Liver (tissue), 9 donors: ENCODE measurements around the gene GPR68. TPM values are rescaled to one million over a fixed set of nuclear protein-coding genes. Genes with fewer than 3 reads are reported as not detected.

Experiments used
- DNase-seq: peaks from one replicate; pipeline ENCODE4 v3.0.0-alpha.2; 2017; ENCODE audit warnings: low spot score
- H3K27ac ChIP-seq, 2 donors: one replicate each; pipeline ENCODE4 v1.7.0; 2013; ENCODE audit warnings: inconsistent platforms in 2 of 2, low read length in 2 of 2, control low read depth in 1 of 2, low read depth in 1 of 2, mild to moderate bottlenecking in 1 of 2
- H3K27me3 ChIP-seq, 4 donors: one replicate each; pipeline versions ENCODE4 v1.6.1 to v1.7.0; 2013; ENCODE audit warnings: low read length in 3 of 4, inconsistent platforms in 1 of 4, mild to moderate bottlenecking in 1 of 4, moderate library complexity in 1 of 4; ENCODE audit not compliant: control insufficient read depth in 4 of 4, insufficient read depth in 4 of 4
- H3K36me3 ChIP-seq, 4 donors: one replicate each; pipeline versions ENCODE4 v1.6.1 to v1.7.0; 2013; ENCODE audit warnings: low read length in 3 of 4, mild to moderate bottlenecking in 3 of 4, low read depth in 1 of 4, moderate library complexity in 1 of 4; ENCODE audit not compliant: control insufficient read depth in 4 of 4, insufficient read depth in 3 of 4
- H3K4me1 ChIP-seq, 4 donors: one replicate each; pipeline versions ENCODE4 v1.6.1 to v1.7.0; 2013; ENCODE audit warnings: low read length in 3 of 4, mild to moderate bottlenecking in 3 of 4, moderate library complexity in 1 of 4; ENCODE audit not compliant: control insufficient read depth in 4 of 4, insufficient read depth in 4 of 4
- H3K4me3 ChIP-seq, 3 donors: one replicate each; pipeline versions ENCODE4 v1.6.1 to v1.7.0; 2013; ENCODE audit warnings: low read length in 3 of 3, control low read depth in 1 of 3, low read depth in 1 of 3, mild to moderate bottlenecking in 1 of 3
- H3K9ac ChIP-seq, 2 donors: one replicate each; pipeline ENCODE4 v1.7.0; 2013; ENCODE audit warnings: low read length in 2 of 2, mild to moderate bottlenecking in 2 of 2, moderate library complexity in 2 of 2, control low read depth in 1 of 2, low read depth in 1 of 2
- H3K9me3 ChIP-seq, 4 donors: one replicate each; pipeline versions ENCODE4 v1.6.1 to v1.7.0; 2013; ENCODE audit warnings: low read length in 3 of 4; ENCODE audit not compliant: control insufficient read depth in 4 of 4
- EGR1 ChIP-seq, 2 donors: IDR thresholded peaks; 2 replicates each; pipeline ENCODE4 v1.6.1; 2016 to 2018; ENCODE audit warnings: antibody characterized with exemption in 2 of 2, low read depth in 2 of 2
- FOXA1 ChIP-seq: IDR thresholded peaks from 2 replicates; pipeline ENCODE4 v1.6.1; 2016; ENCODE audit warnings: antibody characterized with exemption
- FOXA2 ChIP-seq: IDR thresholded peaks from 2 replicates; pipeline ENCODE4 v1.6.1; 2016; ENCODE audit warnings: antibody characterized with exemption
- GABPA ChIP-seq, 2 donors: IDR thresholded peaks in 1 of 2; conservative IDR thresholded peaks in 1 of 2; 2 replicates each; pipeline ENCODE4 v1.6.1; 2016; ENCODE audit warnings: antibody characterized with exemption in 2 of 2, mild to moderate bottlenecking in 1 of 2, moderate library complexity in 1 of 2
- HNF4A ChIP-seq, 2 donors: conservative IDR thresholded peaks; 2 replicates each; pipeline ENCODE4 v1.6.1; 2016; ENCODE audit warnings: antibody characterized with exemption in 2 of 2, mild to moderate bottlenecking in 2 of 2
- HNF4G ChIP-seq: IDR thresholded peaks from 2 replicates; pipeline ENCODE4 v1.6.1; 2016; ENCODE audit warnings: antibody characterized with exemption
- JUND ChIP-seq, 2 donors: IDR thresholded peaks; 2 replicates each; pipeline ENCODE4 v1.6.1; 2016; ENCODE audit warnings: antibody characterized with exemption in 2 of 2
- NR2F2 ChIP-seq: IDR thresholded peaks from 2 replicates; pipeline ENCODE4 v1.6.1; 2016; ENCODE audit warnings: antibody characterized with exemption
- RAD21 ChIP-seq, 2 donors: IDR thresholded peaks; 2 replicates each; pipeline ENCODE4 v1.6.1; 2016; ENCODE audit warnings: antibody characterized with exemption in 2 of 2, mild to moderate bottlenecking in 2 of 2
- RXRA ChIP-seq, 2 donors: IDR thresholded peaks; 2 replicates each; pipeline ENCODE4 v1.6.1; 2017 to 2018; ENCODE audit warnings: antibody characterized with exemption in 2 of 2, mild to moderate bottlenecking in 1 of 2
- SP1 ChIP-seq: IDR thresholded peaks from 2 replicates; pipeline ENCODE4 v1.6.1; 2018; ENCODE audit warnings: antibody characterized with exemption, mild to moderate bottlenecking
- TAF1 ChIP-seq: conservative IDR thresholded peaks from 2 replicates; pipeline ENCODE4 v1.6.1; 2016; ENCODE audit warnings: antibody characterized with exemption, mild to moderate bottlenecking
- YY1 ChIP-seq: IDR thresholded peaks from 2 replicates; pipeline ENCODE4 v1.6.1; 2016; ENCODE audit warnings: antibody characterized with exemption, mild to moderate bottlenecking
- WGBS: extraction: QIAGEN DNeasy Blood & Tissue Kit; methylation state at CpG from one replicate; pipeline ENCODE4 v1.1.7; 2013; 5-methylcytosine and 5-hydroxymethylcytosine counted together
- polyA plus RNA-seq, 2 donors: library from polyadenylated mRNA; stranded (reverse) in 1 of 2; unstranded in 1 of 2; fragments of 200-250 nt in 1 of 2; fragments of >200 nt in 1 of 2; fragmentation: Nextera tagmentation in 1 of 2; extraction: Ambion mirVana in 1 of 2; gene quantifications; one replicate each; pipeline versions ENCODE4 v1.2.1 to v1.2.3, GENCODE V29; 2013 to 2015
- total RNA-seq, 2 donors: library from RNA; depleted of rRNA; stranded (reverse); fragments of >200 nt; gene quantifications; one replicate each; pipeline ENCODE4 v1.2.3, GENCODE V29; 2014
- TF ChIP-seq, protein P1 (sequence below): IDR thresholded peaks from 2 replicates; pipeline ENCODE4 v1.6.1; 2016; ENCODE audit warnings: antibody characterized with exemption
- TF ChIP-seq, protein P2 (sequence below): IDR thresholded peaks from 2 replicates; pipeline ENCODE4 v1.6.1; 2016; ENCODE audit warnings: antibody characterized with exemption
- TF ChIP-seq, protein P3 (sequence below): IDR thresholded peaks from 2 replicates; pipeline ENCODE4 v1.6.1; 2016; ENCODE audit warnings: antibody characterized with exemption
- TF ChIP-seq, protein P4 (sequence below): IDR thresholded peaks from 2 replicates; pipeline ENCODE4 v1.6.1; 2016; ENCODE audit warnings: antibody characterized with exemption, mild to moderate bottlenecking
- TF ChIP-seq, protein P5 (sequence below): fragments of 150-350 bp; IDR thresholded peaks from 2 replicates; pipeline ENCODE4 v1.5.1; 2017; ENCODE audit warnings: improper control_type of control experiment, low read depth, low read length; ENCODE audit not compliant: missing input control
- donor health status: healthy.
- donor health status: healthy.
- donor health status: healthy.
- donor health status: healthy.
- donor health status: healthy.

GPR68 gene
- total and polyA plus RNA-seq, 4 donors: 0.17 to 0.37 (median 0.33) TPM; not detected in 1

DNA sequence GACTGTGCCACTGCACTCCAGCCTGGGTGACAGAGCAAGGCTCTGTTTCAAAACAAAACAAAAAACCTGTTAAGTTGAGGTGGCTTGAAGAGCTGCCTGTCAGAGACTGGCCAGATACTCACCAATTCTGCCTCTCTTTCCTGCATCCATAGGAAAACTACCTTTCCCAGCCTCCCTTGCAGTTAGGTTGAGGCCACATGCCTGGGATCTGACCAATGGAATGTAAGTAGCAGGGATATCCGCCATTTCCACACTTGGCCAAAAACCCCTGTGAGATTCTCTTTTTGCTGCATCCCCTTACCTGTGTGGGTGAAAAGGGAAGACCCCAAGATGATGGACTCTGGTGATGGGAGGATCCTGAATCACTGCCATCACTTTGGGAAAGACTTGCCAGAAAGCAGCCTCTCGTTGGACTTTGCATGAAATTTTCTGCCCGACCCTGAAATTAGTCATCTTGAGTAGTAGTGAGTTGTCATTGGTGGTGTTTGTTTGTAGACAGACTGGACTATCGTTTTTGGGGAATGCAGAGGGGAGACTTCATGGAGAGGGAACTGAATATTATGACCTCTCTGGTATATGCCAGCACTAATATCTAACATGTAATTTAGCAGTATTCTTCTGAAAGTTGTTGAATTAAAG is 14.0 kb downstream of the GPR68 start:
- Histone ChIP-seq H3K27ac (no peak overlapping the region), H3K4me3 (no peak overlapping the region), H3K4me1 (no peaks in the 10 kb centered on the region), H3K9ac (no peak overlapping the region), H3K27me3 (no peaks in the 10 kb centered on the region), H3K36me3 (peaks cover 0 to 11% (median 2%) of the 10 kb centered on the region in 4 donors), H3K9me3 (peaks cover 0 to 5% (median 2%) of the 10 kb centered on the region in 4 donors)
- no peak for DNase-seq
- TF ChIP-seq SP1 (no peak), TAF1 (no peak), GABPA (IDR thresholded peaks at IDR 0.05 in 1 of 2, conservative IDR thresholded peaks at IDR 0.05 in 1 of 2) (no peak), FOXA2 (no peak), RAD21 (IDR thresholded peaks at IDR 0.05) (no peak), FOXA1 (no peak), HNF4G (no peak), NR2F2 (no peak), HNF4A (conservative IDR thresholded peaks at IDR 0.05) (no peak), EGR1 (IDR thresholded peaks at IDR 0.05; ENCODE audit: low read depth in 2 of 2) (no peak), RXRA (IDR thresholded peaks at IDR 0.05) (no peak), JUND (IDR thresholded peaks at IDR 0.05) (no peak), YY1 (no peak)
- TF ChIP-seq, protein P1, sequence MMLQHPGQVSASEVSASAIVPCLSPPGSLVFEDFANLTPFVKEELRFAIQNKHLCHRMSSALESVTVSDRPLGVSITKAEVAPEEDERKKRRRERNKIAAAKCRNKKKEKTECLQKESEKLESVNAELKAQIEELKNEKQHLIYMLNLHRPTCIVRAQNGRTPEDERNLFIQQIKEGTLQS: no peak
- TF ChIP-seq, protein P2, sequence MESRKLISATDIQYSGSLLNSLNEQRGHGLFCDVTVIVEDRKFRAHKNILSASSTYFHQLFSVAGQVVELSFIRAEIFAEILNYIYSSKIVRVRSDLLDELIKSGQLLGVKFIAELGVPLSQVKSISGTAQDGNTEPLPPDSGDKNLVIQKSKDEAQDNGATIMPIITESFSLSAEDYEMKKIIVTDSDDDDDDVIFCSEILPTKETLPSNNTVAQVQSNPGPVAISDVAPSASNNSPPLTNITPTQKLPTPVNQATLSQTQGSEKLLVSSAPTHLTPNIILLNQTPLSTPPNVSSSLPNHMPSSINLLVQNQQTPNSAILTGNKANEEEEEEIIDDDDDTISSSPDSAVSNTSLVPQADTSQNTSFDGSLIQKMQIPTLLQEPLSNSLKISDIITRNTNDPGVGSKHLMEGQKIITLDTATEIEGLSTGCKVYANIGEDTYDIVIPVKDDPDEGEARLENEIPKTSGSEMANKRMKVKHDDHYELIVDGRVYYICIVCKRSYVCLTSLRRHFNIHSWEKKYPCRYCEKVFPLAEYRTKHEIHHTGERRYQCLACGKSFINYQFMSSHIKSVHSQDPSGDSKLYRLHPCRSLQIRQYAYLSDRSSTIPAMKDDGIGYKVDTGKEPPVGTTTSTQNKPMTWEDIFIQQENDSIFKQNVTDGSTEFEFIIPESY: no peak
- TF ChIP-seq, protein P3, sequence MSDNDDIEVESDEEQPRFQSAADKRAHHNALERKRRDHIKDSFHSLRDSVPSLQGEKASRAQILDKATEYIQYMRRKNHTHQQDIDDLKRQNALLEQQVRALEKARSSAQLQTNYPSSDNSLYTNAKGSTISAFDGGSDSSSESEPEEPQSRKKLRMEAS: no peak
- TF ChIP-seq, protein P4, sequence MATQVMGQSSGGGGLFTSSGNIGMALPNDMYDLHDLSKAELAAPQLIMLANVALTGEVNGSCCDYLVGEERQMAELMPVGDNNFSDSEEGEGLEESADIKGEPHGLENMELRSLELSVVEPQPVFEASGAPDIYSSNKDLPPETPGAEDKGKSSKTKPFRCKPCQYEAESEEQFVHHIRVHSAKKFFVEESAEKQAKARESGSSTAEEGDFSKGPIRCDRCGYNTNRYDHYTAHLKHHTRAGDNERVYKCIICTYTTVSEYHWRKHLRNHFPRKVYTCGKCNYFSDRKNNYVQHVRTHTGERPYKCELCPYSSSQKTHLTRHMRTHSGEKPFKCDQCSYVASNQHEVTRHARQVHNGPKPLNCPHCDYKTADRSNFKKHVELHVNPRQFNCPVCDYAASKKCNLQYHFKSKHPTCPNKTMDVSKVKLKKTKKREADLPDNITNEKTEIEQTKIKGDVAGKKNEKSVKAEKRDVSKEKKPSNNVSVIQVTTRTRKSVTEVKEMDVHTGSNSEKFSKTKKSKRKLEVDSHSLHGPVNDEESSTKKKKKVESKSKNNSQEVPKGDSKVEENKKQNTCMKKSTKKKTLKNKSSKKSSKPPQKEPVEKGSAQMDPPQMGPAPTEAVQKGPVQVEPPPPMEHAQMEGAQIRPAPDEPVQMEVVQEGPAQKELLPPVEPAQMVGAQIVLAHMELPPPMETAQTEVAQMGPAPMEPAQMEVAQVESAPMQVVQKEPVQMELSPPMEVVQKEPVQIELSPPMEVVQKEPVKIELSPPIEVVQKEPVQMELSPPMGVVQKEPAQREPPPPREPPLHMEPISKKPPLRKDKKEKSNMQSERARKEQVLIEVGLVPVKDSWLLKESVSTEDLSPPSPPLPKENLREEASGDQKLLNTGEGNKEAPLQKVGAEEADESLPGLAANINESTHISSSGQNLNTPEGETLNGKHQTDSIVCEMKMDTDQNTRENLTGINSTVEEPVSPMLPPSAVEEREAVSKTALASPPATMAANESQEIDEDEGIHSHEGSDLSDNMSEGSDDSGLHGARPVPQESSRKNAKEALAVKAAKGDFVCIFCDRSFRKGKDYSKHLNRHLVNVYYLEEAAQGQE: no peak
- TF ChIP-seq, protein P5, sequence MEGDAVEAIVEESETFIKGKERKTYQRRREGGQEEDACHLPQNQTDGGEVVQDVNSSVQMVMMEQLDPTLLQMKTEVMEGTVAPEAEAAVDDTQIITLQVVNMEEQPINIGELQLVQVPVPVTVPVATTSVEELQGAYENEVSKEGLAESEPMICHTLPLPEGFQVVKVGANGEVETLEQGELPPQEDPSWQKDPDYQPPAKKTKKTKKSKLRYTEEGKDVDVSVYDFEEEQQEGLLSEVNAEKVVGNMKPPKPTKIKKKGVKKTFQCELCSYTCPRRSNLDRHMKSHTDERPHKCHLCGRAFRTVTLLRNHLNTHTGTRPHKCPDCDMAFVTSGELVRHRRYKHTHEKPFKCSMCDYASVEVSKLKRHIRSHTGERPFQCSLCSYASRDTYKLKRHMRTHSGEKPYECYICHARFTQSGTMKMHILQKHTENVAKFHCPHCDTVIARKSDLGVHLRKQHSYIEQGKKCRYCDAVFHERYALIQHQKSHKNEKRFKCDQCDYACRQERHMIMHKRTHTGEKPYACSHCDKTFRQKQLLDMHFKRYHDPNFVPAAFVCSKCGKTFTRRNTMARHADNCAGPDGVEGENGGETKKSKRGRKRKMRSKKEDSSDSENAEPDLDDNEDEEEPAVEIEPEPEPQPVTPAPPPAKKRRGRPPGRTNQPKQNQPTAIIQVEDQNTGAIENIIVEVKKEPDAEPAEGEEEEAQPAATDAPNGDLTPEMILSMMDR: no peak
- 89% methylated on average over 4 of the region's 4 CpGs for WGBS
